Measurements from ENCODE around the gene NFKB1. TPM values are rescaled to one million over a fixed set of nuclear protein-coding genes. Genes with fewer than 3 reads are reported as not detected.

NFKB1 gene
- total and polyA plus RNA-seq, 2 donors (not counting 1 experiment from before 2014, with no cell fraction given), result 20.9 to 32.5 TPM

DNA sequence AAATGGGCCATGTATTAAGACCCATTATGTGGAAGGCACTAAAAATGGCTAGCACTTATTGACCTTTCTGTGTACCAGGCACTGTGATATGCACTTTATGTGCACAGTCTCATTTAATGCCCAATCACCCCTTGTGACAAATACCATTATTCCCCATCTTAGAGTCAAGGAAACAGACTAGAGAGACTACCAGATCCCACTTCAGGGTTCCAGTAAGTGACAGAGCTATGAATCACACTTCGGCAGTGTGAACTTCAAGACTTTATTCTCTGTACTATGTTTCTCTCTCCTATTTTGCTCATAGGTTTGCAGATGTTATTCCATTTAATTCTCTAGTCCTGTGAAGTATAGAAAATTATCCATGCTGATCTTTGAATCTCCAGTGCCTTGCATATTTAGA is 107.0 kb downstream of the NFKB1 start:
- no peaks in the 10 kb centered on the region for H3K79me2 ChIP-seq (ENCODE audit: control insufficient read depth, insufficient read depth, low read length)
- no peak overlapping the region for H3K4me2 ChIP-seq (ENCODE audit: extremely low read depth, insufficient read depth, low read length)
- H3K36me3 ChIP-seq (ENCODE audit: control insufficient read depth, insufficient read depth, low read length), result peaks cover 8% of the 10 kb centered on the region
- H3K9me3 ChIP-seq (ENCODE audit: control insufficient read depth, insufficient read depth, low read depth, low read length), result no peaks in the 10 kb centered on the region
- no peak overlapping the region for H3K27ac ChIP-seq (ENCODE audit: insufficient read depth, low read length)
- H3K4me3 ChIP-seq (replicated peaks in 1 of 4; ENCODE audit: control extremely low read depth in 1 of 4, insufficient read depth in 1 of 4, low read depth in 3 of 4, low read length in 4 of 4), result no peak overlapping the region
- H3K27me3 ChIP-seq (ENCODE audit: control insufficient read depth, insufficient read depth, low read length), result no peaks in the 10 kb centered on the region
- H3K4me1 ChIP-seq (ENCODE audit: control insufficient read depth, extremely low read depth, insufficient read depth, low read length), result no peaks in the 10 kb centered on the region
- no peak overlapping the region for H2AFZ ChIP-seq (ENCODE audit: low read length)
- no peaks in the 10 kb centered on the region for H4K20me1 ChIP-seq (ENCODE audit: control insufficient read depth, extremely low read depth, insufficient read depth, low read length)
- TF ChIP-seq EZH2 (IDR thresholded peaks at IDR 0.05; ENCODE audit: low read length, missing control alignments), result no peak
- TF ChIP-seq, protein P1, sequence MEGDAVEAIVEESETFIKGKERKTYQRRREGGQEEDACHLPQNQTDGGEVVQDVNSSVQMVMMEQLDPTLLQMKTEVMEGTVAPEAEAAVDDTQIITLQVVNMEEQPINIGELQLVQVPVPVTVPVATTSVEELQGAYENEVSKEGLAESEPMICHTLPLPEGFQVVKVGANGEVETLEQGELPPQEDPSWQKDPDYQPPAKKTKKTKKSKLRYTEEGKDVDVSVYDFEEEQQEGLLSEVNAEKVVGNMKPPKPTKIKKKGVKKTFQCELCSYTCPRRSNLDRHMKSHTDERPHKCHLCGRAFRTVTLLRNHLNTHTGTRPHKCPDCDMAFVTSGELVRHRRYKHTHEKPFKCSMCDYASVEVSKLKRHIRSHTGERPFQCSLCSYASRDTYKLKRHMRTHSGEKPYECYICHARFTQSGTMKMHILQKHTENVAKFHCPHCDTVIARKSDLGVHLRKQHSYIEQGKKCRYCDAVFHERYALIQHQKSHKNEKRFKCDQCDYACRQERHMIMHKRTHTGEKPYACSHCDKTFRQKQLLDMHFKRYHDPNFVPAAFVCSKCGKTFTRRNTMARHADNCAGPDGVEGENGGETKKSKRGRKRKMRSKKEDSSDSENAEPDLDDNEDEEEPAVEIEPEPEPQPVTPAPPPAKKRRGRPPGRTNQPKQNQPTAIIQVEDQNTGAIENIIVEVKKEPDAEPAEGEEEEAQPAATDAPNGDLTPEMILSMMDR (conservative IDR thresholded peaks at IDR 0.05 in 1 of 2, IDR thresholded peaks at IDR 0.05 in 1 of 2; ENCODE audit: low read depth in 1 of 2, low read length in 2 of 2), result no peak
- peak in 1 of 2 donors; percentile 42 for DNase-seq (ENCODE audit: low read depth in 2 of 2)
- H3K9ac ChIP-seq (ENCODE audit: insufficient read depth, low read length), result no peak overlapping the region

DNA sequence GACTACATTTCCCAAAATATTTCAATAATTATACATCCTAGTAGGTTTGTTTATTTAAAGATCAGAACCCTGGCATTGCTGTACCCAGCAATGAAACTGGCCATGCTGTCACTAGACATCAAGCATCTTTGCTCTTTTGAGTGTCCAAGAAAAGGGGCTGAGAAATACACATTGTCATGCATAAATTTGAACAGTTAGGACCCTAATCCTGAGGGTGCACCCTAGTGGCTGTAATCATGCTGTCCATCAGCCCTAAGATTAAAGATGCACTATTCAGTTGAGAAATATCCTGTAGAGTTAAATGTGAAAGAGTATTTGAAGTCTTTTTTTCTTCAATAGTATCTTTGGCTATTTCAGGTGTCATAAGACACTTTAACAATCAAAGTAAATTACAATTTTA is 108.8 kb downstream of the NFKB1 start:
- peak in 1 of 2 donors; percentile 39 for DNase-seq (ENCODE audit: low read depth in 2 of 2)
- H3K36me3 ChIP-seq (ENCODE audit: control insufficient read depth, insufficient read depth, low read length), result peaks cover 14% of the 10 kb centered on the region
- no peak overlapping the region for H3K9ac ChIP-seq (ENCODE audit: insufficient read depth, low read length)
- H2AFZ ChIP-seq (ENCODE audit: low read length), result no peak overlapping the region
- no peaks in the 10 kb centered on the region for H3K9me3 ChIP-seq (ENCODE audit: control insufficient read depth, insufficient read depth, low read depth, low read length)
- no peaks in the 10 kb centered on the region for H3K4me1 ChIP-seq (ENCODE audit: control insufficient read depth, extremely low read depth, insufficient read depth, low read length)
- H3K4me3 ChIP-seq (replicated peaks in 1 of 4; ENCODE audit: control extremely low read depth in 1 of 4, insufficient read depth in 1 of 4, low read depth in 3 of 4, low read length in 4 of 4), result no peak overlapping the region
- H3K79me2 ChIP-seq (ENCODE audit: control insufficient read depth, insufficient read depth, low read length), result no peaks in the 10 kb centered on the region
- no peak overlapping the region for H3K27ac ChIP-seq (ENCODE audit: insufficient read depth, low read length)
- no peak overlapping the region for H3K4me2 ChIP-seq (ENCODE audit: extremely low read depth, insufficient read depth, low read length)
- TF ChIP-seq EZH2 (IDR thresholded peaks at IDR 0.05; ENCODE audit: low read length, missing control alignments), result no peak
- TF ChIP-seq, protein P1 (conservative IDR thresholded peaks at IDR 0.05 in 1 of 2, IDR thresholded peaks at IDR 0.05 in 1 of 2; ENCODE audit: low read depth in 1 of 2, low read length in 2 of 2), result peak; percentile 42 to 52
- no peaks in the 10 kb centered on the region for H3K27me3 ChIP-seq (ENCODE audit: control insufficient read depth, insufficient read depth, low read length)
- no peaks in the 10 kb centered on the region for H4K20me1 ChIP-seq (ENCODE audit: control insufficient read depth, extremely low read depth, insufficient read depth, low read length)

DNA sequence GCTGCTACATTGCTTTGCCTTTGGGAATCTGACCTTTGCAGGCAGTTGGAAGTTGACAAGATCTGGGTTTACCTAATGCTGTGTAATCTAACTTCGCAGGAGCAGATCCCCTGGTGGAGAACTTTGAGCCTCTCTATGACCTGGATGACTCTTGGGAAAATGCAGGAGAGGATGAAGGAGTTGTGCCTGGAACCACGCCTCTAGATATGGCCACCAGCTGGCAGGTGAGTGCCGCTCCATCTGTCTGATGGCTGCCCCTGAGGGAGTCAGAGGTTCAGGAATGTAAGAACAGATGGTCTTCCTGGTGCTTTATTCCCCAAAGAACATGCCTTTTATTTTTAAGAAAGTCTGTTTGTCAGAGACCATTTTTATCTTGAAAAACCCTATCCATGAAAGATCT is 109.3 kb downstream of the NFKB1 start:
- peaks cover 17% of the 10 kb centered on the region for H3K36me3 ChIP-seq (ENCODE audit: control insufficient read depth, insufficient read depth, low read length)
- H3K9me3 ChIP-seq (ENCODE audit: control insufficient read depth, insufficient read depth, low read depth, low read length), result no peaks in the 10 kb centered on the region
- no peaks in the 10 kb centered on the region for H3K27me3 ChIP-seq (ENCODE audit: control insufficient read depth, insufficient read depth, low read length)
- no peak overlapping the region for H3K4me2 ChIP-seq (ENCODE audit: extremely low read depth, insufficient read depth, low read length)
- no peak overlapping the region for H3K27ac ChIP-seq (ENCODE audit: insufficient read depth, low read length)
- no peak overlapping the region for H2AFZ ChIP-seq (ENCODE audit: low read length)
- no peak for DNase-seq (ENCODE audit: low read depth in 2 of 2)
- H3K79me2 ChIP-seq (ENCODE audit: control insufficient read depth, insufficient read depth, low read length), result no peaks in the 10 kb centered on the region
- no peaks in the 10 kb centered on the region for H4K20me1 ChIP-seq (ENCODE audit: control insufficient read depth, extremely low read depth, insufficient read depth, low read length)
- no peak overlapping the region for H3K4me3 ChIP-seq (replicated peaks in 1 of 4; ENCODE audit: control extremely low read depth in 1 of 4, insufficient read depth in 1 of 4, low read depth in 3 of 4, low read length in 4 of 4)
- H3K9ac ChIP-seq (ENCODE audit: insufficient read depth, low read length), result no peak overlapping the region
- TF ChIP-seq, protein P1 (conservative IDR thresholded peaks at IDR 0.05 in 1 of 2, IDR thresholded peaks at IDR 0.05 in 1 of 2; ENCODE audit: low read depth in 1 of 2, low read length in 2 of 2), result no peak
- no peak for TF ChIP-seq EZH2 (IDR thresholded peaks at IDR 0.05; ENCODE audit: low read length, missing control alignments)
- H3K4me1 ChIP-seq (ENCODE audit: control insufficient read depth, extremely low read depth, insufficient read depth, low read length), result no peaks in the 10 kb centered on the region
